Measurements from ENCODE around the gene NPAS2. TPM values are rescaled to one million over a fixed set of nuclear protein-coding genes. Genes with fewer than 3 reads are reported as not detected.

Gene NPAS2
- total RNA-seq, 1 experiment from 2014 or later = 20.4 TPM

GRCh38 chr2:100773538-100773937 is 46.4 kb upstream of the NPAS2 start (continued):
- TF ChIP-seq ZNF274 (IDR thresholded peaks at IDR 0.05; ENCODE audit: low read depth, low read length) = no peak

- ChIA-PET RAD21 (ENCODE audit: low non-redundant PET in 1 of 2, low total read pairs in 2 of 2, uncharacterized antibody in 2 of 2, unreplicated experiment in 2 of 2) (no interaction called here), CTCF (no interaction called here), POLR2A (interaction anchor here (0.7 kb wide), 1 partner anchor 13 kb away, joined by 3 read pairs; no protein-coding TSS in a partner anchor)
- no peaks in the 10 kb centered on the region for H3K36me3 ChIP-seq (ENCODE audit: control insufficient read depth in 1 of 2, insufficient read depth in 2 of 2, low read length in 2 of 2)
- no peaks in the 10 kb centered on the region for H3K79me2 ChIP-seq (ENCODE audit: insufficient read depth, low read length)
- no peaks in the 10 kb centered on the region for H3K27me3 ChIP-seq (ENCODE audit: insufficient read depth, low read length)
- H3K9ac ChIP-seq (ENCODE audit: low read length) = no peak overlapping the region
- no peak overlapping the region for H3K4me3 ChIP-seq (replicated peaks in 1 of 2; ENCODE audit: low read depth in 1 of 2, low read length in 2 of 2)
- intact Hi-C loops (cut with micrococcal nuclease) = no loop called here
- no peaks in the 10 kb centered on the region for H4K20me1 ChIP-seq (ENCODE audit: insufficient read depth)
- ATAC-seq = no peak
- H3K9me2 ChIP-seq (ENCODE audit: insufficient read depth) = no peaks in the 10 kb centered on the region
- H3K4me1 ChIP-seq (ENCODE audit: control insufficient read depth in 1 of 2, insufficient read depth in 2 of 2, low read length in 2 of 2) = peaks cover 0 to 7% of the 10 kb centered on the region in 2 experiments; a peak in 2 of 4 replicates
- no peak for DNase-seq (ENCODE audit: low read depth, low spot score)
- no peak overlapping the region for H3K4me2 ChIP-seq (ENCODE audit: low read length)
- no TSS peak for BruUV-seq (replicated peaks)
- no peak overlapping the region for H2AFZ ChIP-seq (ENCODE audit: low read depth, low read length, poor library complexity, severe bottlenecking)
- H3K9me3 ChIP-seq (ENCODE audit: control insufficient read depth in 1 of 2, insufficient read depth in 1 of 2, low read depth in 1 of 2, low read length in 2 of 2) = no peaks in the 10 kb centered on the region
- TF ChIP-seq POLR2AphosphoS5 (IDR thresholded peaks at IDR 0.05; ENCODE audit: low read depth, low read length) (no peak), ATF3 (IDR thresholded peaks at IDR 0.05) (no peak), POLR2A (IDR thresholded peaks at IDR 0.05; ENCODE audit: borderline replicate concordance, extremely low read depth, insufficient read depth, insufficient read length) (no peak), SRF (IDR thresholded peaks at IDR 0.05; ENCODE audit: low read depth) (no peak), YY1 (IDR thresholded peaks at IDR 0.05; ENCODE audit: extremely low read depth, insufficient replicate concordance, low read depth, low read length) (no peak), EGR1 (IDR thresholded peaks at IDR 0.05; ENCODE audit: low read depth) (no peak), ZFX (IDR thresholded peaks at IDR 0.05) (no peak), CBX3 (IDR thresholded peaks at IDR 0.05; ENCODE audit: low read depth) (no peak), EZH2 (IDR thresholded peaks at IDR 0.05) (no peak), RAD21 (IDR thresholded peaks at IDR 0.05; ENCODE audit: low read depth) (no peak), ZBTB33 (IDR thresholded peaks at IDR 0.05; ENCODE audit: extremely low read depth, insufficient replicate concordance, low read length) (no peak), ZNF274 (IDR thresholded peaks at IDR 0.05; ENCODE audit: low read depth, low read length) (no peak), EZH2phosphoT487 (IDR thresholded peaks at IDR 0.05; ENCODE audit: borderline replicate concordance) (no peak), FOSL1 (IDR thresholded peaks at IDR 0.05; ENCODE audit: low read depth) (no peak), TCF7L2 (IDR thresholded peaks at IDR 0.05; ENCODE audit: borderline replicate concordance, extremely low read depth, insufficient read depth, insufficient read length) (no peak), SP1 (IDR thresholded peaks at IDR 0.05; ENCODE audit: low read depth) (no peak), CEBPB (IDR thresholded peaks at IDR 0.05; ENCODE audit: low read depth) (no peak), CTCF (IDR thresholded peaks at IDR 0.05 in 2 of 3, conservative IDR thresholded peaks at IDR 0.05 in 1 of 3; ENCODE audit: borderline replicate concordance in 1 of 3, insufficient read depth in 1 of 3, low read depth in 2 of 3, low read length in 2 of 3) (no peak), SIN3A (IDR thresholded peaks at IDR 0.05; ENCODE audit: low read depth) (no peak), REST (IDR thresholded peaks at IDR 0.05; ENCODE audit: low read depth) (no peak)
- no peak overlapping the region for H3K27ac ChIP-seq (ENCODE audit: low read depth, low read length)
These were observed 43.5 kb upstream of the NPAS2 start for GRCh38 chr2:100776445-100776844.

Measured in HCT116 (cell line).